Activated CD4-positive, alpha-beta T cell treated with anti-CD3 and anti-CD28 coated beads for 24 hours (primary cell): Measurements from ENCODE around the gene CCT3.
"Not testable (repeated sequence)": the region's sequence is repeated elsewhere in the genome, so short reads cannot be mapped to it uniquely, and the experiment has no call there.

Experiments used
- DNase-seq, 2 donors: peaks; one replicate each; pipeline ENCODE4 v3.0.0-alpha.2; 2020; ENCODE audit warnings: low read depth in 2 of 2

The CCT3 gene

DNA sequence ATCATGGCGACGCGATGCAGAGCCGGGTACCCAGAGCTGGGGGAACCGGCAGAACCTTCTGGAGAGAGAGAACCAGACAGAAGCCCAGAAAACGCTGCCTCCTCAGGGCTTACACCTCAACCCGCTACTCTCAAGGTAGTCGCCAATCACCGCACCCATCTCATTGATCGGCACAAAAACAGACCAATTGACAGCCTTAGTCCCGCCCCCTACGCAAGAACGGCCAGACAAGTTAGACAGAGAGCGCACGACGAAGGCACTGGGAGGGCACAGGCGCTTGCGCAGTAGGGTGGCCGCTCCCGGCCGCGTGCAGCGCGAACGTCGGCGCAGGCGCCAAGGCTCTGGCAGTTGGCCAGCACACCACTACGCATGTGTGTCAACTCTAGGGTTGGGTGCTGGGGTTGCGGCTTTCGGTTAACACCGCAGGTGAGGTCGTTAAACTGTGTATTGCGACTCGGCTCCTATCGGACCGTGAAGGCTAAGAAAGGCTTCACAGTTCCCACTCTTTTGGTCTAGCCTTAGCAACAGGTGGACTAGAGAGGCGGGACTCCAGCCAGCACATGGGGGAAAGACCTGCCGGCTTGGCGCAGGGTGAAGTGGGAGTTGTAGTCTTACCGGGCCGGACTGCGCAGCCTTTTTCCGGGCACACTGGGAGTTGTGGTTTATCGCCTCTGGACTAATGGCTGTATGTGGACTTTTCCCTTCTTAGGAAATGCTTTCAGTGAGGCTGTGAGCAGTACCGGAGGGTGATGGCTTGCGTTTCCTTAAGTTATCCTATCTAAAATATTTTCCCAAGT is at the start of gene CCT3, which contains the start of gene TSACC:
CCT3 (minus strand) TSS at position 113 of the 797 bp plus-strand sequence; CDS start at position 5, 108 bp downstream.
TSACC (plus strand) TSS at position 347 of the 797 bp plus-strand sequence. CDS start 1,232 bp downstream, outside the sequence.
- peak; percentile 98 to 100 for DNase-seq

DNA sequence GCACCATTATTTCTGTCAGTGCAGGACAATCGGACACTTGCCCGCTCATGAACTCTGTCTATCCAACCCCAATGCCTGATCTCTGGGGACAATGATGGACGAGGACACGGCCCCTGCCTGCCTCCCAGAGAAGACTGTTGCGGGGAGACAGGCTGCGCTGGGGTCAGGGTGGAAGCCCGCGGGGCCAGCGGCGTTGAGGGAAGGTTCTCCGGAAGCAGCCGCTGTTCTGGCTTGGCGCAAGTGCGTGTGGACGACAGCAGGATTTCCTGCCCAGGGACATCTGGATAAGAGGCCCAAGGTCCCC is 49.7 kb upstream of the CCT3 start:
- DNase-seq = no peak

DNA sequence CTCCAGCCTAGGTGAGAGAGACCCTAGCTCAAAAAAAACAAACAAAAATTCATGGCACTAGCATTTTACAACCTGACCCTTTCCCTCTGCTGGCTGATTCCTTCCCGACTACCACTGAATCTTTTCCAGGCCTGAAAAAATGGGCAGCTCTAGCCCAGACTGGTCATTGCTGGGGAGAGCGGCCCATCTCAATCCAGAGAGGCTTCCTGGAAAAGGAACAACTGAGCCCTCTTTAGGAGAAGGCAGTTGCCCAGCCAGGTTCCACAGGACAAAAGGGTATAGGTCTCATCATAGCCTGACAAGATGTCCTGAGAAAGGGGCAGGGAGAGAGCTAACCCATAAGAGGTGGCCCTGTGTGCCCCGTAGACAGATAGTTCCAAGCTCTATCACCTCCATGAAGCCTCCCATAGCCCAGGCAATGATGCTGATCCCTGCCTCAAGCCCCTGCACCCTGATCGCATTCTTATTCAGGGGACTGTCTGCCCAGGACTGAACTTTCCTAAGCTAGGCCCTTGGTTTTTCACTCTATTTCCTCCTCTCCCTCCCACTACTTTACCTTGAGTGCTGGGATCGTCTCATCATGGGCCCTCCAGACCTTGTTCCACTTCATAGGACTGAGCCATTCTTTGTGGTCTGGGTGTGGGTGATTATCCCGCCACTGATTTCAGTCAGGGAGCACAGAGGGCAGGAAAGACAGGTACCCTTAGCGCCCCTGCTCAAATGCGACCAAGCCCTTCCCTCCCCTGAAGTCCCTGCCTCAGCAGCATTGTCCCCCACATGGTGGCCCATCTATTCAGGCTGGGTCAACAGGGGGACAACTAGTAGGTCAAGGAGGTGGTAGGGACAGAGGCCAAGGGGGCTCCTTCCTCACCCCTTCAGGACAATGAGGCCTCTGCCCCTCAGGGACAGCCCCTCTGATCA is 49.1 kb upstream of the CCT3 start:
- DNase-seq = no peak

DNA sequence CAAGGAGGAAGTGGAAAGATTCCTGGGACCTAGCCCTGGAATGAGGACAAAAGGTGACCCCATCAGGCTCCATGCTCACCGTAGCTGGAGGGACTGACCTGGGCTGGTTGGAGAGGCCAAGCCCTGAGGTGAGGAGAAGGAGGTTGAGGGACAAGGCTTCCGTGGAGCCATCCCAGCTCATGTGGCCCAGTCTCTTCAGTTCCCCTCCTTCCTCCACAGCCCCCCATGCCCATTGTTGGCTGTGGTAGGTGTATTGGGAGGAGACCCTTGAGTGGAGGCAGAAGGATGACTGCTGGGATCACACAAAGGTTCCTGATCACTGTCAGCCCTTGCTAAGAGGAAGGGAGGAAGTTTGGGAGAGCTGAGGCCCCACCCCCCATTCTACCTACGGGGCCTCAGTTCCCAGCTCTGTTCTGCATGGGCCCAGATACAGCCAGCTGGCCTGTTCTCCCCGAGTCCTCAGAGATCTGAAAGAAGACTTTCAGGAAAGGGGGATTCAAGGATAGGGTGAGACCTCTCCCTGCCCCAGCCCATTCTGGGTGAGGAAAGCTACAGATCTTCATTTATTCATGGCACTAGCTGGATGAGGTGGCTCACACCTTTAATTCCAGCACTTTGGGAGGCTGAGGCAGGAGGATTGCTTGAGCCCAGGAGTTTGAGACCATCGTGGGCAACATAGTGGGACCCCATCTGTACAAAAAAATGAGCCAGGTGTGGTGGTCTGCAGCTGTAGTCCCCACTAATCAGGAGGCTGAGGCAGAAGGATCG is 48.2 kb upstream of the CCT3 start:
- no peak for DNase-seq

DNA sequence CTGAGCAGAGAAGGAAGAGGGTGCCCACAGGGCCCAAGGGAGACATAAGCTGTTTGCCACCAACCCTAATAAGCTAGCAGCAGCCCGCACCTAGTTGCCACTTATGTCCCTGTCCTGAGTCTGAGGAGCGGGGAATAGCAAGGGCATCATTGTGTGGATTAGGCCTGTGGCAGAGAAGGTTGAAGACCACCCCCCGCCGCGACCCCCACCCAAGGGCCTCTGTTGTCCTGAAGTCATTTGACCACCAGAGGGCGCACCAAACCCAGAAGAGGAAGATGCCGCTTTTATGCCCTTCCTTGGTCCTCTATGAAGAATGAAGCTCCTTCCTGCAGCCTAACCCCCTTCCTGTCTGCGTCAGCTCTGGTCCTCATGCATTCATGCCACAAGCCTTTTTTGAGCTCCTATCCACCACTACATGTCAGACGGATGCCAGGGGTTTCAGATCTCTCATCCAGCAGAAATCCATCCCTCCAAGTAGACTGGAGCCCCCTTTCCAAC is 47.5 kb upstream of the CCT3 start:
- DNase-seq = peak; percentile 56 to 58

DNA sequence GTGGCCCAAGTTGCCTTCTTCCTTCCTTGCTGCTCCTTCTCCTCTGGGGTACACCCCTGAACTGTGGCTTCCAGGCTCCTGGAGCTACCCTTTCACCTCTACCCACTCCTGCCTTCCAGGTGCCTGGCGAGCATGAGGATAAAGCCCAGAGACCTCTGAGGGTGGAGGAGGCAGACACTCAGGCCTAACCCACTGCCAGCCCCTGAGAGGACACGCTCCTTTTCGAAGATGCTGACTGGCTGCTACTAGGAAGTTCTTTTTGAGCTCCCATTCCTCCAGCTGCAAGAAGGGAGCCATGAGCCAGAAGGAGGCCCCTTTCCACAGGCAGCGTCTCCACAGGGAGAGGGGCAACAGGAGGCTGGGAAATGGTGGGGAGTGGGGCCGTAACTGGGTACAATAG is 46.6 kb upstream of the CCT3 start:
- no peak for DNase-seq

DNA sequence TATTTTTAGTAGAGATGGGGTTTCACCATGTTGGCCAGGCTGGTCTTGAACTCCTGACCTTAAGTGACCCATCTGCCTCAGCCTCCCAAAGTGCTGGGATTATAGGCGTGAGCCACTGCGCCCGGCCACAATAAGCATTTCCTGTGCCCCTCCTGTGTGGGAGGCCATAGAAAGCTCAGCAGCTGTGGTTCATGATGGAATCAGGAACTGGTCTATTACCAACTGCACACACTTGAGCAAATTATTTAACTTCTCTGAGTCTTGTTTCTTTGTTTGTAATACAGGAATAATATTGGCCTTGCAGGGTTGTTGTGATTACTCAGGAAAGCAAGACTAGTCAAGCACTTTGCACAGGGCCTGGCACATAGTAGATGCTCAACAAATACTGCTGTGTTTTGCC is 45.9 kb upstream of the CCT3 start:
- no peak for DNase-seq

DNA sequence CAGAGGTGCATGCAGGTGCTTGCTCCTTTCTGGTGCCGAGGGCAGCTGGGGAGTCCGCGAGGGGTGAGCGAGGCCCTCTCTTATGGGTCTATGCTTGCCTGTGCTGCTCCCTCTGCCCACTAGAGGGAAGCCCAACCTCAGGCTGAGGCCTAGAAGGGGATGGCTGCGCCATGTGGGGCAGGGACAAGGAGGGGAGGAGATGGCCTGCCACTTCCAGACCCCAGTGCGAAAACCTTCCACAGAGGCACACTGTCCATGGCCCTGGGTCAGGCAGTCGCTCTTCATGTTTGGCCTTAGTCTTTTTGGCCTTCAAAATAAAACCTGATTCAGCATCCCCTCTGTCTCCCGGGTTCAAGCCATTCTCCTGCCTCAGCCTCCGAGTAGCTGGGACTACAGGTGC is 44.9 kb upstream of the CCT3 start:
- peak; percentile 37 to 46 for DNase-seq

DNA sequence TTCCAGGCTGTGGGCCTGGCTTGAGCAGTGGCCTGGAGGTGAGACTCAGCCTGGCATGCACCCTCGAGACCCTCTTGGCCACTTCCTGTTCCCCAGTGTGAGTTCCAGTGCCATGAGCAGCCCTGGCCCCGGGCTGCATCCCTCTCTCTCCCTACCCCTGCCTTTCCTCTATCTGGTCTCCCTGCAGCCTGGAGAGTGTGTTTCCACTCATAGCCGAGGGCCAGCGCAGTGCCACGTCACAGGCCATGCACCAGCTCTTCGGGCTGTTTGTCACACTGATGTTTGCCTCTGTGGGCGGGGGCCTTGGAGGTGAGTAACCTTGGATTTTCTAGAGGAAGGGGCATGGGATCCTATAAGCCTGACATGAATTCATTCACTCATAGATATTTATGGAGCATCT is 44.5 kb upstream of the CCT3 start:
- DNase-seq = no peak

DNA sequence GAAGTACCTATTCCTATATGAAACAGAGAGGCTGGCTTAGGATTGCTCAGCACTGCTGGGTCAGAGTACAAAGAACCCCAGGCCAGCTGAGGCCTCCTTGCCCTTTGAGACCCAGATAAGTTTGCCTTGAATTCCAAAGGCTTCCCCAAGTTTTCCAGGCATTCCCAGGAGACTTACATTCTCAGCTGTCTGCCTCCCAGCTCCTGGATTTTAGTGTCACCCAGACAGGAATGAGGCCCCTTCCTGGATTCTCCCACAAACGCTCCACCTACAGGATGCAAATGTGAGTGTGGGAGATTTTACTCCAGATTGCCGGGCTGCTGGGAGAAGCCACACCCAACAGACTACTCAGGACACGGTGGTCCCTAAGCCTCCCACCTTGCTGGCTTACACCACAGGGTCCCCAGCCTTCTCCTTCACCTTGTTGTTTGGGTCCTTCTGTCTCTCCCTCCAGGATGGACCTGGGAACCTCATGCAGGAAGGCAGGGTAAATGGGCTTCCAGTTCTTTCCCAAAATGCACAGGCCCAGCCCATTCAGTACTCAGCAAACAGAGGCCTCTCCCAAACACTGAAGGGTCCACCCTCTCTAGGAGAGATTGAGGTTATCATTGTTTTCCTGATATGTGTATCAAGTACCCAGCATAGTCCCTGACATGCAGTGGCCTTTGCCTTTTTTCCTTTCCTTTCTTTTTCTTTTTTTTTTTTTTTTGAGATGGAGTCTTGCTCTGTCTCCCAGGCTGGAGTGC is 41.5 kb upstream of the CCT3 start:
- DNase-seq = no peak

DNA sequence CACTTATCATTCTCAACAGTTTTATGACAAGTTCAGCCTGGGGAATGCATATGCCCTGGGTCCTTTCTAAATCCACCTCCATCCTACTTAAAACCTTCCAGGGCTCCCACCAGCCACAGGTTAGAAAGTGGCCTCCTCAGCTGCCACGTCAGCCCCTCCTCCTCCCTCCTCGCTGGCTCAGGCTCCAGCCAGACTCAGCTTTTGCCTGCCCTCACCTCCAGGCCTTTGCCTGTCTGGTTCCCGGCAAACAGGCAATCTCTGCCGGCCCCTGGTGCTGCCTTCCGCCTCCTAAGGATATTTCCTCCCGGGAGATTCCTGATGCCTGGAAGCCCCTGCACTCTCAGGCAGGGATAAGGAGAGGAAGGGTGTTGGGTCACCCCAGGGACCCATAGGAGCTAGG is 40.5 kb upstream of the CCT3 start:
- no peak for DNase-seq

DNA sequence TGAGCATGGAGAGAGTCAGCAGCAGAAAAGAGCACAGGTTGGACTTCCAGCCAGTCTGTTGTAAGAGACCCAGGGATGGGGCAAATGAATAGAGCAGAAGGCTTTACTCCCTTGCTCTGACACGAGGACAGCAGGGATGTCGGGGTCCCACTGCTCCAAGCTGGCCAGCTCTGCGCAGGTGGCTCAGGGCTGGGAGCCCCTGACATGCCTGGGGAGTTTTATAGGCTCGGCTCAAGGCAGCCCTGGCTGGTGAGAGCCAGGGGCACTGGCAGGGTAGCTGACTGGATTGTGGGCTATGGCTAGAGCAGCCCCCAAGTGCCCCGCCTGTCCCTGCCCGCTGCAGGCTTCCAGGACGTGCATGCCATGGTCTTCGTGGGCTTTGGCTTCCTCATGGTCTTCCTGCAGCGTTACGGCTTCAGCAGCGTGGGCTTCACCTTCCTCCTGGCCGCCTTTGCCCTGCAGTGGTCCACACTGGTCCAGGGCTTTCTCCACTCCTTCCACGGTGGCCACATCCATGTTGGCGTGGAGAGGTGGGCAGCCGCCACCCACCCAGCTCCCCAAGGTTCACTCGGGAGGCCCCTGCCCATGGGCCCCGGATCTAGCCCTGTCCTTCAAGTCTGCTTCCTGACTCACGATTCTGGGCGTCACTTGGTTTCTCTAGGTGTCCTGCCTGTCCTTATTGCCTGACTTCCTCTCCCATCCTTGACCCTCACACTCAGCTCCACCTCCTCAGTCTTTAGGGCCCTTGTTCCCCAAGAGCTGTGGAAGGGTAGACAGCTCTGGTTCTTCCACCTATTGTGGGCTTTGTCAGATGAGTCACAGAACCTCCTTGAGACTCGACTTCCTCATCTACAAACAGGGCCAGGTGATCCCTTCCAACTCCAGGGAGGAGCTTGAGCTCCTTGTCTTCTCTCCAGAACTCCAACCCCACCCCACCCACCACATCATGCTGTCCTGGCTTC is 39.1 kb upstream of the CCT3 start:
- DNase-seq = no peak

DNA sequence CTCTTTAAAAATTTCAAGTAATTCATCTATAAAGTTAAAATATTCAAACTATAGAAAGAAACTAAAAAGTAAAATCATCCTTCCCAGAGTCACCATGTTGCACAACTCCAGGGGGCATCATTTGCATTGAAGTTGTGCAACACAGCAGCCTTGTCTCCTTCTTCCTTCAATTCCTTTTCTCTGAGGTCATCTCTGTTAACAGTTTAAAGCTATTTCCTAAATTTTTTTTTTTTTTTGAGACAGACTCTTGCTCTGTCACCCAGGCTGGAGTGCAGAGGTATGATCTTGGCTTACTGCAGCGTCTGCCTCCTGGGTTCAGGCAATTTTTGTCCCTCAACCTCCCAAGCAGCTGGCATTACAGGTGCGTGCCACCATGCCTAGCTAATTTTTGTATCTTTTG is 38.1 kb upstream of the CCT3 start:
- DNase-seq = no peak

DNA sequence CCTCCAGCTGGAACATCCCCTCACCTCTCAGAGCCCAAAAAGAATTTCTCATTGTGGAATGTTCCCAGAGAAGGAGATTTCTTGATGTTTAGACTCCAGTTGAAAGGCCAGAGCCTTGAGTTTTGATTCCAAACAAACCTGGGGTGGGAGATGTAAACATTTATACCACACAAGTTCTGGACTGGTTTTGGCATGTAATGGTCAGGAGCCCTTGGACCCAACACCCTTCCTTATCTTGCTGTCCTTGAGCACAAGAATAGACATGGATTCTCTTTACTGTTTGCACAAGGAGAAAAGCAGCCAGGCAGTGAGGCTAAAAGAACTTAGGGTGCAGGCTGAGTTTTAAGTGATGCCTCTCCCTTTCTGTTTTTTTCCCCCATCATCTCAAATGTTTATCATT is 35.5 kb upstream of the CCT3 start:
- no peak for DNase-seq

DNA sequence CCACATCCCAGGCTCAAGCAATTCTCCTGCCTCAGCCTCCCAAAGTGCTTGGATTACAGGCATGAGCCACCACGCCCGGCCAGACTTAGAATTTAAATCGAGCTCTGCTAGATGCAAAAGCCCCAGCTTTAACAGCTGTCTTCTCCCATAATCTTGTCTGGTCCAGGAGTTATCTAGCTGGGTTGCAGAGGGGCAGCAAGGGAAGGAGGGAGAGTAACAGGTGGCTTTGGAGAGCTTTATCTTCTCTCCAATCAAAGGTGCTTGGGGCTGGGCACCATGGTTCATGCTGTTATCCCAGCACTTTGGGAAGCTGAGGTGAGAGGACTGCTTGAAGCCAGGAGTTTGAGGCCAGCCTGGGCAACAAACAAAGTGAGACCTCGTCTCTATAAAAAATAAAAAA is 34.8 kb upstream of the CCT3 start:
- no peak for DNase-seq

DNA sequence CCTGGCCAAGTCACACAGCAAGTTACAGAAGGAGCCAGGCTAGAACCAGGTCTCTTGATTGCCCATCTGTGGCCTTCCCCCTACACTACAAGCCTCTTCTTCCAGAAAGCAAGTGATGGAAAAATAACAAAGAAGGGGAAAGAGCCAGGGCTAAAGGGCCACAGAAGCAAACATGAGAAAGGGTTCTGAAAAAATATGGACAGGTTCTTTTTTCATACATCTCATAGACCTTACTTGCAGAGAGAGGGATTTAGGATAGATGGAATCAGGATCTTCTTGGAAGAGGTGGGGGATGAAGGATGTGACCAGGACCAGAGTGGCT is 34.1 kb upstream of the CCT3 start:
- DNase-seq = no peak

DNA sequence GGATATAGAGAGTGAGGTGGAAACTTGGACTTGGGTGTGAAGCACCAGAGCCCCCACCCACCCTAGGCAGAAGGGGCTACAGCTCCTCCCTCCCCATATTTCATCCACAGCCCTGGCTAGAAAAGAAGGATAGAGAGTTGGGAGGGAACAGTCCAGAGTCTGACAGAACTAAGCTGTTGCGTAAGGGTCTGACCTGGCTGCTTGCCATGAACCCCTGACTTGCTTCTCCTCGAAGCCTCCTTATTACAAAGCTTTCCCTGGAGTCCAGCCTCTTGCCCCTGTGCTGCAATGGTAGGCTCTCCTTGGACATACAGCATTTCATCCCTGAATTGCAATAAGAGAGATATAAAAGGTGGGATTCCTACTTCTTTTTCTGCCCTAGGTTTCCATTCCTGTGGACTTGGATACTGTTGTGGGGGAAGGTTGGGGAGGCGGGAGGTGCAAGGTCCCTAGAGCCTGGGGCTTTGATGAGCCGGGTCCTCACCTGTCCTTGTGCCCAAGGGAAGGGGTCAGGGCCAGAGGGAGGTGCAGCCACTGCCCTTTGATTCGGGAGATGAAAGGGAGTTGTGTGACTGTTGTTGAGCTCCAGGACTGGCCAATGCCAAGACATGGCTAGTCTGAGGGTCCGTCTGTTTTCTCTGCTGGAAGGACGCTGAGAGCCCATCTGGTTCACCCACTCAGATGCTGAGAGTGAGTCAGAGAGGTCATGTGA is 33.6 kb upstream of the CCT3 start:
- DNase-seq = no peak

DNA sequence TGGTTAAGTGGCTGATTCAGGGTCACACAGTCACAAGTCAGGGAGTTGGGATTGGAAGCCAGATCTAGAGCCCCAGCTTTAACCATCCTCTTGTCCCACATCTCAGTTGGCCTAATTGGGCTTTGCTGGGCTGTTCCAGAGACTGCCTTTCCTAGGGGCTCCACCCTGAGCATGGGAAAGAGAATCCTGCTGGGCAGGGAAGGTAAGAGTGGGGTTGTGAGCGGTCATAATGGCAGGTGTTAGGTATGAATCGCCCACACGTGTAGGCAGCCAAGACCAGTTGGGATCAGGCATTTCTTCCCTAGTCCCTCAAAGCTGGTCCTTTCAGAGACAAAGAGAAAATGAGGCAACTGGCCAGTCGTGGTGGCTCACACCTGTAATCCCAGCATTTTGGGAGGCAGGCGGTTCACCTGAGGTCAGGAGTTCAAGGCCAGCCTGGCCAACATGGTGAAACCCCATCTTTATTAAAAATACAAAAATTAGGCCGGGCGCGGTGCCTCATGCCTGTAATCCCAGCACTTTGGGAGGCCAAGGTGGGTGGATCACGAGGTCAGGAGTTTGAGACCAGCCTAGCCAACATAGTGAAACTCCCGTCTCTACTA is 31.7 kb upstream of the CCT3 start:
- DNase-seq = not testable (repeated sequence)
